ENCODE data around the gene HHIPL2. TPM values are rescaled to one million over a fixed set of nuclear protein-coding genes. Genes with fewer than 3 reads are reported as not detected.

The HHIPL2 gene
- total and polyA plus RNA-seq, 2 experiments from 2014 or later = 0.52 TPM; not detected in 1

GRCh38 chr1:222583079-222583478 lies 35.2 kb upstream of the HHIPL2 start (continued):
- TF ChIP-seq ETS1 (IDR thresholded peaks at IDR 0.05) (no peak), EZH2phosphoT487 (IDR thresholded peaks at IDR 0.05; ENCODE audit: unreplicated experiment) (no peak), NANOG (IDR thresholded peaks at IDR 0.05; ENCODE audit: borderline replicate concordance) (no peak), EZH2 (IDR thresholded peaks at IDR 0.05; ENCODE audit: low read depth, unreplicated experiment) (no peak), REST (IDR thresholded peaks at IDR 0.05; ENCODE audit: unreplicated experiment) (no peak), ZNF114 (CRISPR knock-in tag; IDR thresholded peaks at IDR 0.05) (no peak), STAT1 (IDR thresholded peaks at IDR 0.05; ENCODE audit: unreplicated experiment) (no peak)

GRCh38 chr1:222582099-222582774 lies 34.3 kb upstream of the HHIPL2 start:
- Mint-ChIP-seq H3K27ac (no peak overlapping the region), H3K4me1 (no peaks in the 10 kb centered on the region), H3K4me3 (no peak overlapping the region), H3K27me3 (ENCODE audit: insufficient read depth, low read depth, poor library complexity) (no peaks in the 10 kb centered on the region), H3K9me3 (no peaks in the 10 kb centered on the region), H3K36me3 (ENCODE audit: low read depth) (peaks cover 35% of the 10 kb centered on the region)
- no peak overlapping the region for H2AFZ ChIP-seq
- no peaks in the 10 kb centered on the region for H3K27me3 ChIP-seq (ENCODE audit: insufficient read depth)
- peaks cover 21% of the 10 kb centered on the region for H4K20me1 ChIP-seq (replicated peaks; ENCODE audit: insufficient read depth)
- no peak overlapping the region for H3K27ac ChIP-seq (ENCODE audit: low read depth)
- H3K36me3 ChIP-seq (ENCODE audit: insufficient read depth) = peaks cover 27% of the 10 kb centered on the region
- H3K9me2 ChIP-seq (ENCODE audit: insufficient read depth) = no peaks in the 10 kb centered on the region
- H3K4me2 ChIP-seq = no peak overlapping the region
- DNase-seq (ENCODE audit: low spot score) = no peak
- no peaks in the 10 kb centered on the region for H3F3A ChIP-seq (replicated peaks; ENCODE audit: low read depth)
- peaks cover 64% of the 10 kb centered on the region for H3K79me2 ChIP-seq (replicated peaks; ENCODE audit: insufficient read depth)
- no peaks in the 10 kb centered on the region for H3K4me1 ChIP-seq (ENCODE audit: insufficient read depth)
- ATAC-seq = no peak
- no peak overlapping the region for H3K4me3 ChIP-seq
- TF ChIP-seq JUNB (IDR thresholded peaks at IDR 0.05; ENCODE audit: unreplicated experiment) (no peak), EZH2 (IDR thresholded peaks at IDR 0.05; ENCODE audit: low read depth, unreplicated experiment) (no peak), CREB1 (CRISPR knock-in tag; IDR thresholded peaks at IDR 0.05; ENCODE audit: low read depth) (no peak), POLR2AphosphoS5 (IDR thresholded peaks at IDR 0.05; ENCODE audit: low read depth) (no peak), ZNF114 (CRISPR knock-in tag; IDR thresholded peaks at IDR 0.05) (no peak), REST (IDR thresholded peaks at IDR 0.05; ENCODE audit: unreplicated experiment) (no peak), CTCF (conservative IDR thresholded peaks at IDR 0.05; ENCODE audit: low read depth in 2 of 2) (no peak), NANOG (IDR thresholded peaks at IDR 0.05; ENCODE audit: borderline replicate concordance) (no peak), ETS1 (IDR thresholded peaks at IDR 0.05) (no peak), STAT1 (IDR thresholded peaks at IDR 0.05; ENCODE audit: unreplicated experiment) (no peak), ZNF331 (CRISPR knock-in tag; IDR thresholded peaks at IDR 0.05; ENCODE audit: low read depth) (no peak)
